Right lobe of liver (tissue), 6 donors: ENCODE measurements around the gene FSTL5. TPM values are rescaled to one million over a fixed set of nuclear protein-coding genes. Genes with fewer than 3 reads are reported as not detected.

ENCODE experiments used
- ATAC-seq, 4 donors: fragments of 200-7000 bp; cut with Tn5 transposase; one replicate each; pipeline ENCODE4 v1.9.1; 2020; ENCODE audit warnings: mild to moderate bottlenecking in 4 of 4, moderate library complexity in 4 of 4
- DNase-seq, 3 donors: peaks; one replicate each; pipeline ENCODE4 v3.0.0-alpha.2; 2020
- H3K27ac ChIP-seq, 3 donors: fragments of 200-600 bp; one replicate each; pipeline ENCODE4 v1.8.0; 2022
- H3K27me3 ChIP-seq, 2 donors: fragments of 200-600 bp; one replicate each; pipeline ENCODE4 v1.8.0; 2022
- H3K36me3 ChIP-seq, 4 donors: fragments of 200-600 bp; sonication (generic) in 1 of 4; one replicate each; pipeline versions ENCODE4 v1.5.1 to v1.8.0; 2017 to 2022; ENCODE audit warnings: control low read depth in 1 of 4
- H3K4me1 ChIP-seq, 4 donors: fragments of 200-600 bp; sonication (generic) in 1 of 4; one replicate each; pipeline versions ENCODE4 v1.5.1 to v1.8.0; 2017 to 2022; ENCODE audit warnings: control low read depth in 1 of 4
- H3K4me3 ChIP-seq, 3 donors: fragments of 200-600 bp; one replicate each; pipeline ENCODE4 v1.8.0; 2022
- H3K9me3 ChIP-seq, 4 donors: fragments of 200-600 bp; sonication (generic) in 1 of 4; one replicate each; pipeline versions ENCODE4 v1.5.1 to v1.8.0; 2017 to 2022; ENCODE audit warnings: control low read depth in 1 of 4
- CTCF ChIP-seq, 4 donors: fragments of 200-600 bp in 3 of 4; fragments of 450-650 bp in 1 of 4; IDR thresholded peaks; one replicate each; pipeline versions ENCODE4 v1.5.1 to v1.8.0; 2016 to 2022; ENCODE audit warnings: antibody characterized with exemption in 4 of 4, mild to moderate bottlenecking in 2 of 4
- POLR2A ChIP-seq: fragments of 450-650 bp; IDR thresholded peaks from one replicate; pipeline ENCODE4 v1.6.1; 2017; ENCODE audit warnings: antibody characterized with exemption, mild to moderate bottlenecking
- WGBS: methylation state at CpG from one replicate; pipeline ENCODE4 v1.1.6; 2018; ENCODE audit warnings: low coverage, low lambda C conversion rate; ENCODE audit not compliant: insufficient coverage; ENCODE audit errors: missing lambda C conversion rate; 5-methylcytosine and 5-hydroxymethylcytosine counted together
- intact Hi-C, 2 donors: fragments of 100-400 bp; cut with DNase I; formaldehyde crosslinking; loops; one replicate each; pipeline versions ENCODE4 v1.11.2 to v1.14.1; 2022
- total RNA-seq, 6 experiments: library from RNA; depleted of rRNA in 2 of 6; stranded (reverse); fragments of >200 nt in 2 of 6; fragmentation: NEBNext Ultra II Directional in 3 of 6; extraction: Animal tissue kit (Norgen Biotek cat#: 25700) in 3 of 6; gene quantifications; one replicate each; pipeline versions ENCODE4 v1.1.0 to v1.2.4, GENCODE V29; 2016 to 2023
- donor health status: DM: no; HTN: yes; CAD: no.
- donor health status: DM: no; HTN: no; CAD: no.
- donor health status: DM: no; HTN: no; CAD: no.
- donor health status: DM: no; HTN: yes; CAD: no.
- donor health status: DM: no; HTN: yes; CAD: no.

Gene FSTL5
- total RNA-seq, 6 experiments from 2014 or later, result 0.12 to 0.95 TPM; not detected in 4

- no peak overlapping the region for H3K4me3 ChIP-seq
- DNase-seq (no peak), ATAC-seq (no peak)
- H3K9me3 ChIP-seq, result no peaks in the 10 kb centered on the region
- 10% methylated on average over 2 of the region's 2 CpGs for WGBS
- no peaks in the 10 kb centered on the region for H3K36me3 ChIP-seq
- H3K27ac ChIP-seq, result no peak overlapping the region
- intact Hi-C loops, result no loop called here
- H3K27me3 ChIP-seq, result no peaks in the 10 kb centered on the region
- H3K4me1 ChIP-seq, result no peaks in the 10 kb centered on the region
- TF ChIP-seq CTCF (IDR thresholded peaks at IDR 0.05) (peak in 1 of 4 donors; percentile 18), POLR2A (no peak)
Observed at GRCh38 chr4:162131256-162131655, 32.5 kb downstream of the FSTL5 start.

GRCh38 chr4:162126729-162127128, 37.1 kb downstream of the FSTL5 start:
- Histone ChIP-seq H3K4me1 (no peaks in the 10 kb centered on the region), H3K27ac (no peak overlapping the region), H3K27me3 (no peaks in the 10 kb centered on the region), H3K9me3 (no peaks in the 10 kb centered on the region), H3K36me3 (no peaks in the 10 kb centered on the region), H3K4me3 (no peak overlapping the region)
- ATAC-seq, result no peak
- TF ChIP-seq CTCF (IDR thresholded peaks at IDR 0.05) (no peak), POLR2A (no peak)
- intact Hi-C loops, result no loop called here
- DNase-seq, result no peak
- 46% methylated on average over 3 of the region's 3 CpGs for WGBS

- no peak for ATAC-seq
- DNase-seq, result no peak
- Histone ChIP-seq H3K27ac (no peak overlapping the region), H3K36me3 (no peaks in the 10 kb centered on the region), H3K27me3 (no peaks in the 10 kb centered on the region), H3K4me3 (no peak overlapping the region), H3K4me1 (no peaks in the 10 kb centered on the region), H3K9me3 (no peaks in the 10 kb centered on the region)
- WGBS, result 40% methylated on average over 2 of the region's 2 CpGs
- TF ChIP-seq CTCF (IDR thresholded peaks at IDR 0.05) (no peak), POLR2A (no peak)
- intact Hi-C loops, result no loop called here
Observed at GRCh38 chr4:162117051-162117450, 46.7 kb downstream of the FSTL5 start.

GRCh38 chr4:162116095-162116779, 47.6 kb downstream of the FSTL5 start:
- Histone ChIP-seq H3K27me3 (no peaks in the 10 kb centered on the region), H3K9me3 (no peaks in the 10 kb centered on the region), H3K36me3 (no peaks in the 10 kb centered on the region), H3K4me1 (no peaks in the 10 kb centered on the region), H3K27ac (no peak overlapping the region), H3K4me3 (no peak overlapping the region)
- DNase-seq (no peak), ATAC-seq (no peak)
- no peak for TF ChIP-seq POLR2A
- TF ChIP-seq CTCF (IDR thresholded peaks at IDR 0.05), result no peak
- WGBS, result 55% methylated on average over 9 of the region's 13 CpGs
- intact Hi-C loops, result no loop called here
